Adrenal gland (tissue), 5 donors: Measurements from ENCODE around the gene SLC34A1.

Source experiments
- POLR2A ChIP-seq, 2 donors: fragments of 450-650 bp; IDR thresholded peaks; one replicate each; pipeline ENCODE4 v1.6.1; 2017; ENCODE audit warnings: antibody characterized with exemption in 2 of 2, mild to moderate bottlenecking in 2 of 2, moderate library complexity in 1 of 2
- TF ChIP-seq, protein P1 (sequence below), 6 experiments: fragments of 450-650 bp in 4 of 6; fragments of 200-600 bp in 2 of 6; sonication (generic) in 1 of 6; IDR thresholded peaks; 1 replicate in 5 of 6; 2 replicates in 1 of 6; pipeline versions ENCODE4 v1.5.1 to v1.8.0; 2016 to 2021; ENCODE audit warnings: antibody characterized with exemption in 6 of 6, mild to moderate bottlenecking in 2 of 6, moderate library complexity in 1 of 6
- donor health status: DM: no; HTN: no; CAD: no.

DNA sequence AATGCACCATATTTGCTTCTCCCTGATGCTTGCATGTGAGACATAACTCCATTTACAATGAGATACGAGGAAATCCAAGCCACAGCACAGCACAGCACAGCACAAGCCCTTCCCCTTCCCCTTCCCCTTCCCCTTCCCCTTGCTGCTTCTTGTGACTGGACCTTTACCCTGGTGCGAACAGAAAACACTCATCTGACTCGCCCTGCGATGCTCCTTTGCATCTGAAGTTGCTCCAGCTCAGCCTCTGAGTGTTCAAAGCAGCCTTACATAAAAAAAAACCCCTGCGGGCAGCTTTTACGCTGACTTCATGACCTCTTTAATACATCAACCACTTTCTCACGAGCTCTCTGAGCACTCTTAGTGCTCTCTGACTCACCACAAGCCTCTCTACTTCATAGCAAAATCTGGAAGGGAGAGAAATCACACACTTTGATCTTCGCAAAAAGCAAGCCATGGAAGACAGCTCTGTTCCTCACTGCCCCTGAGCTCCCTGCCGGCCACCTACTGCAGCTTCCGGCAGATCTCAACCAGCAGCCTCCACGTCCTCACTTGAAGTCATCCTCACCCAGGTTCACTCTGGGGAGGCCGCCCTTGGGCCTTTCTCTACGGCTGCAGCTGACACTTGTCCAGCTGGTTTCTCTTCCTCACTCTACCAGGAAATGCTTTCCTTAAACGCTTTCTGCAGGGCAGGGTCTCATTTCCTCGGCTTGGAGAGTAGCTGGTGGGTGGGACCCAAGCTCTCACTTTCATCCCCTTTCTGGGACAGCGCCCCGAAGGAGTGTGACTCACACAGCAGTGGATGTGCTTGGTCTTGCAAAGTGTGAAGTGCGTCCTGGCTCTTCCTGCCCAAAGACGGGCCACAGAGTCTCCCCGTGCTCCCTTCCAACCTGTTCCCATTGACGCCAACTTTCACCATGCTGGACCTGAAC, 5.3 kb downstream of the SLC34A1 start:
- TF ChIP-seq, protein P1, sequence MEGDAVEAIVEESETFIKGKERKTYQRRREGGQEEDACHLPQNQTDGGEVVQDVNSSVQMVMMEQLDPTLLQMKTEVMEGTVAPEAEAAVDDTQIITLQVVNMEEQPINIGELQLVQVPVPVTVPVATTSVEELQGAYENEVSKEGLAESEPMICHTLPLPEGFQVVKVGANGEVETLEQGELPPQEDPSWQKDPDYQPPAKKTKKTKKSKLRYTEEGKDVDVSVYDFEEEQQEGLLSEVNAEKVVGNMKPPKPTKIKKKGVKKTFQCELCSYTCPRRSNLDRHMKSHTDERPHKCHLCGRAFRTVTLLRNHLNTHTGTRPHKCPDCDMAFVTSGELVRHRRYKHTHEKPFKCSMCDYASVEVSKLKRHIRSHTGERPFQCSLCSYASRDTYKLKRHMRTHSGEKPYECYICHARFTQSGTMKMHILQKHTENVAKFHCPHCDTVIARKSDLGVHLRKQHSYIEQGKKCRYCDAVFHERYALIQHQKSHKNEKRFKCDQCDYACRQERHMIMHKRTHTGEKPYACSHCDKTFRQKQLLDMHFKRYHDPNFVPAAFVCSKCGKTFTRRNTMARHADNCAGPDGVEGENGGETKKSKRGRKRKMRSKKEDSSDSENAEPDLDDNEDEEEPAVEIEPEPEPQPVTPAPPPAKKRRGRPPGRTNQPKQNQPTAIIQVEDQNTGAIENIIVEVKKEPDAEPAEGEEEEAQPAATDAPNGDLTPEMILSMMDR (IDR thresholded peaks at IDR 0.05): no peak
- TF ChIP-seq POLR2A (IDR thresholded peaks at IDR 0.05): no peak
